ENCODE results near the gene HLTF. TPM values are rescaled to one million over a fixed set of nuclear protein-coding genes. Genes with fewer than 3 reads are reported as not detected.

HLTF gene
- total and polyA plus RNA-seq, 2 of the 13 experiments (the other 11 are each of a cell fraction or from before 2014, with no cell fraction given): 12.0 to 22.9 TPM

GRCh38 chr3:149086232-149086988, at the start of gene HLTF (continued):
- peak; percentile 92; the same call in 1 of the 2 replicates for TF ChIP-seq ZNF704 (CRISPR knock-in tag; IDR thresholded peaks at IDR 0.05; ENCODE audit: borderline replicate concordance)
- TF ChIP-seq, protein P1, sequence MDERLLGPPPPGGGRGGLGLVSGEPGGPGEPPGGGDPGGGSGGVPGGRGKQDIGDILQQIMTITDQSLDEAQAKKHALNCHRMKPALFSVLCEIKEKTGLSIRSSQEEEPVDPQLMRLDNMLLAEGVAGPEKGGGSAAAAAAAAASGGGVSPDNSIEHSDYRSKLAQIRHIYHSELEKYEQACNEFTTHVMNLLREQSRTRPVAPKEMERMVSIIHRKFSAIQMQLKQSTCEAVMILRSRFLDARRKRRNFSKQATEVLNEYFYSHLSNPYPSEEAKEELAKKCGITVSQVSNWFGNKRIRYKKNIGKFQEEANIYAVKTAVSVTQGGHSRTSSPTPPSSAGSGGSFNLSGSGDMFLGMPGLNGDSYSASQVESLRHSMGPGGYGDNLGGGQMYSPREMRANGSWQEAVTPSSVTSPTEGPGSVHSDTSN (CRISPR knock-in tag; IDR thresholded peaks at IDR 0.05): peak; percentile 98
- TF ChIP-seq ZFP36L1 (CRISPR knock-in tag; IDR thresholded peaks at IDR 0.05): 0 out of 2 replicates have a peak, but pooled peaks have one; percentile 73
- TF ChIP-seq SRSF4 (IDR thresholded peaks at IDR 0.05; ENCODE audit: low read depth, low read length, poor library complexity, severe bottlenecking): no peak
- no peak for TF ChIP-seq MXI1 (IDR thresholded peaks at IDR 0.05; ENCODE audit: borderline replicate concordance, low read depth, low read length)
- peak; percentile 80 for TF ChIP-seq ZNF124 (CRISPR knock-in tag; IDR thresholded peaks at IDR 0.05)
- TF ChIP-seq ZNF670 (CRISPR knock-in tag; IDR thresholded peaks at IDR 0.05; ENCODE audit: borderline replicate concordance): no peak
- TF ChIP-seq CC2D1A (CRISPR knock-in tag; IDR thresholded peaks at IDR 0.05): 0 out of 2 replicates have a peak, but pooled peaks have one; percentile 59
- no peak for TF ChIP-seq HMGA1 (CRISPR knock-in tag; conservative IDR thresholded peaks at IDR 0.05)
- no peak for TF ChIP-seq PTBP1 (IDR thresholded peaks at IDR 0.05; ENCODE audit: low read depth, low read length, poor library complexity, severe bottlenecking)
- TF ChIP-seq, protein P2, sequence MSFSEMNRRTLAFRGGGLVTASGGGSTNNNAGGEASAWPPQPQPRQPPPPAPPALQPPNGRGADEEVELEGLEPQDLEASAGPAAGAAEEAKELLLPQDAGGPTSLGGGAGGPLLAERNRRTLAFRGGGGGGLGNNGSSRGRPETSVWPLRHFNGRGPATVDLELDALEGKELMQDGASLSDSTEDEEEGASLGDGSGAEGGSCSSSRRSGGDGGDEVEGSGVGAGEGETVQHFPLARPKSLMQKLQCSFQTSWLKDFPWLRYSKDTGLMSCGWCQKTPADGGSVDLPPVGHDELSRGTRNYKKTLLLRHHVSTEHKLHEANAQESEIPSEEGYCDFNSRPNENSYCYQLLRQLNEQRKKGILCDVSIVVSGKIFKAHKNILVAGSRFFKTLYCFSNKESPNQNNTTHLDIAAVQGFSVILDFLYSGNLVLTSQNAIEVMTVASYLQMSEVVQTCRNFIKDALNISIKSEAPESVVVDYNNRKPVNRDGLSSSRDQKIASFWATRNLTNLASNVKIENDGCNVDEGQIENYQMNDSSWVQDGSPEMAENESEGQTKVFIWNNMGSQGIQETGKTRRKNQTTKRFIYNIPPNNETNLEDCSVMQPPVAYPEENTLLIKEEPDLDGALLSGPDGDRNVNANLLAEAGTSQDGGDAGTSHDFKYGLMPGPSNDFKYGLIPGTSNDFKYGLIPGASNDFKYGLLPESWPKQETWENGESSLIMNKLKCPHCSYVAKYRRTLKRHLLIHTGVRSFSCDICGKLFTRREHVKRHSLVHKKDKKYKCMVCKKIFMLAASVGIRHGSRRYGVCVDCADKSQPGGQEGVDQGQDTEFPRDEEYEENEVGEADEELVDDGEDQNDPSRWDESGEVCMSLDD (CRISPR knock-in tag; IDR thresholded peaks at IDR 0.05; ENCODE audit: borderline replicate concordance): peak; percentile 86; the same call in 1 of the 2 replicates
- peak; percentile 82; the same call in 1 of the 2 replicates for TF ChIP-seq ZNF552 (CRISPR knock-in tag; IDR thresholded peaks at IDR 0.05; ENCODE audit: borderline replicate concordance)
- TF ChIP-seq ZNF431 (CRISPR knock-in tag; IDR thresholded peaks at IDR 0.05; ENCODE audit: borderline replicate concordance, low read depth): peak; percentile 77
- TF ChIP-seq AKAP8 (CRISPR knock-in tag; IDR thresholded peaks at IDR 0.05): no peak
- peak; percentile 65; the same call in 1 of the 2 replicates for TF ChIP-seq ARID4A (CRISPR knock-in tag; IDR thresholded peaks at IDR 0.05; ENCODE audit: borderline replicate concordance)
- peak; percentile 80; the same call in 1 of the 2 replicates for TF ChIP-seq ZNF367 (CRISPR knock-in tag; IDR thresholded peaks at IDR 0.05; ENCODE audit: borderline replicate concordance)
- no peak for TF ChIP-seq MNT (IDR thresholded peaks at IDR 0.05)
